PC-3 (cell line): ENCODE data around the gene ACAP2. TPM values are rescaled to one million over a fixed set of nuclear protein-coding genes. Genes with fewer than 3 reads are reported as not detected.

Source experiments
- ATAC-seq: fragments of 200-7000 bp; cut with Tn5 transposase; 2 replicates; pipeline ENCODE4 v1.9.1; 2020; ENCODE audit warnings: mild to moderate bottlenecking, moderate library complexity
- BruUV-seq: library from RNA; stranded (reverse); fragments of 400-500 nt; replicated peaks from 2 replicates; lab custom pipeline; 2021; lab: Mats Ljungman, UMichigan
- CTCF ChIA-PET: fragments of 300-600 bp; sonication (Branson Sonifier 250); formaldehyde crosslinking; loops from one replicate; lab custom pipeline; 2022; ENCODE audit warnings: antibody characterized with exemption; lab: Charles Lee
- POLR2A ChIA-PET: fragments of 300-600 bp; sonication (Branson Sonifier 250); formaldehyde crosslinking; loops from one replicate; lab custom pipeline; 2022; ENCODE audit warnings: antibody characterized with exemption; ENCODE audit not compliant: unreplicated experiment; lab: Charles Lee
- DNase-seq: peaks from one replicate; pipeline ENCODE4 v3.0.0-alpha.2; 2015
- H2AFZ ChIP-seq: fragments of 300-600 bp; sonication (generic); 2 replicates; pipeline ENCODE4 v1.6.0; 2016; ENCODE audit warnings: antibody characterized with exemption, low read length
- H3F3A ChIP-seq: fragments of 300-600 bp; sonication (generic); one replicate; pipeline ENCODE4 v1.6.0; 2017; ENCODE audit warnings: antibody characterized with exemption, low read length, control low read depth, mild to moderate bottlenecking; ENCODE audit not compliant: unreplicated experiment
- H3K27ac ChIP-seq: fragments of 300-600 bp; sonication (generic); 2 replicates; pipeline ENCODE4 v1.5.1; 2016; ENCODE audit warnings: mild to moderate bottlenecking, low read length
- H3K27me3 ChIP-seq: fragments of 300-600 bp; sonication (generic); 2 replicates; pipeline ENCODE4 v1.6.1; 2016; ENCODE audit warnings: low read length, mixed read lengths
- H3K36me3 ChIP-seq: fragments of 300-600 bp; sonication (generic); 2 replicates; pipeline ENCODE4 v1.6.1; 2016; ENCODE audit warnings: low read depth, mixed run types, low read length, mixed read lengths
- H3K4me1 ChIP-seq: fragments of 300-600 bp; sonication (generic); 2 replicates; pipeline ENCODE4 v1.5.1; 2016; ENCODE audit warnings: low read length; ENCODE audit not compliant: insufficient read depth
- H3K4me2 ChIP-seq: fragments of 300-600 bp; sonication (generic); 2 replicates; pipeline ENCODE4 v1.6.0; 2016; ENCODE audit warnings: low read length
- H3K4me3 ChIP-seq: fragments of 300-600 bp; sonication (generic); 2 replicates; pipeline ENCODE4 v1.5.1; 2016; ENCODE audit warnings: mild to moderate bottlenecking, low read length, mixed read lengths
- H3K79me2 ChIP-seq: fragments of 300-600 bp; sonication (generic); 2 replicates; pipeline ENCODE4 v1.6.1; 2017; ENCODE audit warnings: low read length, mixed read lengths
- H3K9ac ChIP-seq: fragments of 300-600 bp; sonication (generic); 2 replicates; pipeline ENCODE4 v1.6.0; 2016; ENCODE audit warnings: mild to moderate bottlenecking, low read length
- H3K9me2 ChIP-seq: fragments of 300-600 bp; sonication (generic); replicated peaks from 2 replicates; pipeline ENCODE4 v1.6.1; 2016; ENCODE audit warnings: mixed run types, low read length, mixed read lengths
- H3K9me3 ChIP-seq: fragments of 300-600 bp; sonication (generic); 2 replicates; pipeline ENCODE4 v1.6.1; 2016; ENCODE audit warnings: low read length, mixed read lengths
- H4K20me1 ChIP-seq: fragments of 300-600 bp; sonication (generic); 2 replicates; pipeline ENCODE4 v1.6.1; 2016; ENCODE audit warnings: low read length, mixed read lengths
- EZH2 ChIP-seq: fragments of 300-600 bp; sonication (generic); IDR thresholded peaks from one replicate; pipeline ENCODE4 v1.6.1; 2017; ENCODE audit warnings: antibody characterized with exemption, mild to moderate bottlenecking, low read length; ENCODE audit not compliant: unreplicated experiment
- EZH2phosphoT487 ChIP-seq: fragments of 300-600 bp; sonication (generic); IDR thresholded peaks from 2 replicates; pipeline ENCODE4 v1.6.1; 2018; ENCODE audit warnings: mild to moderate bottlenecking, antibody characterized with exemption, low read length, borderline replicate concordance
- intact Hi-C: fragments of 100-400 bp; cut with micrococcal nuclease; formaldehyde crosslinking; loops from 2 replicates; pipeline ENCODE4 v1.9.0; 2023
- total RNA-seq: library from RNA; depleted of rRNA; stranded (reverse); fragments of >200 nt; gene quantifications from 2 replicates; pipeline ENCODE4 v1.2.3, GENCODE V29; 2014
- TF ChIP-seq, protein P1 (sequence below): fragments of 300-600 bp; sonication (generic); conservative IDR thresholded peaks from 2 replicates; pipeline ENCODE4 v1.5.1; 2017; ENCODE audit warnings: antibody characterized with exemption, low read depth, mild to moderate bottlenecking, low read length

The ACAP2 gene
- total RNA-seq, 1 experiment from 2014 or later = 33.5 TPM

DNA sequence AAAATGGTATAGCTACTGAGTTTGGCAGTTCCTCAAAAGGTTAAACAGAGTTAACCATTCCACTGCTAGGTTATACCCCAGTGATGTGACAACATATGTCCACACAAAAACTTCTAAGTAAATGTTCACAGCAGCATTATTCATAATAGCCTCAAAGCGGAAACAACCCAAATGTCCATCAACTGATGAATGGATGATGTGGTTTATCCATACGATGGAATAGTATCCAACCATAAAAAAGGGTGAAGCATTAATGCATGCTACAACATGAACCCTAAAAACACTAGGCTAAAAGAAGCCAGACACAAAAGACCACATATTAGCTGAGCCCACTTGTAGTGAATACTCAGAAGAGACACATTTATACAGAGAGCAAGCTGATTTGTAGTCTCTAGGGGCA, 180.9 kb downstream of the ACAP2 start:
- CTCF ChIA-PET = no interaction called here
- H3K4me1 ChIP-seq = peaks cover 16% of the 10 kb centered on the region
- no peaks in the 10 kb centered on the region for H4K20me1 ChIP-seq
- BruUV-seq = no TSS peak
- POLR2A ChIA-PET = no interaction called here
- intact Hi-C loops = loop anchor here (2.0 to 5.0 kb wide), 5 partner anchors 143 to 390 kb away; no protein-coding TSS in a partner anchor
- H3K9me2 ChIP-seq = no peaks in the 10 kb centered on the region
- no peak for TF ChIP-seq EZH2phosphoT487
- TF ChIP-seq EZH2 = no peak
- TF ChIP-seq, protein P1, sequence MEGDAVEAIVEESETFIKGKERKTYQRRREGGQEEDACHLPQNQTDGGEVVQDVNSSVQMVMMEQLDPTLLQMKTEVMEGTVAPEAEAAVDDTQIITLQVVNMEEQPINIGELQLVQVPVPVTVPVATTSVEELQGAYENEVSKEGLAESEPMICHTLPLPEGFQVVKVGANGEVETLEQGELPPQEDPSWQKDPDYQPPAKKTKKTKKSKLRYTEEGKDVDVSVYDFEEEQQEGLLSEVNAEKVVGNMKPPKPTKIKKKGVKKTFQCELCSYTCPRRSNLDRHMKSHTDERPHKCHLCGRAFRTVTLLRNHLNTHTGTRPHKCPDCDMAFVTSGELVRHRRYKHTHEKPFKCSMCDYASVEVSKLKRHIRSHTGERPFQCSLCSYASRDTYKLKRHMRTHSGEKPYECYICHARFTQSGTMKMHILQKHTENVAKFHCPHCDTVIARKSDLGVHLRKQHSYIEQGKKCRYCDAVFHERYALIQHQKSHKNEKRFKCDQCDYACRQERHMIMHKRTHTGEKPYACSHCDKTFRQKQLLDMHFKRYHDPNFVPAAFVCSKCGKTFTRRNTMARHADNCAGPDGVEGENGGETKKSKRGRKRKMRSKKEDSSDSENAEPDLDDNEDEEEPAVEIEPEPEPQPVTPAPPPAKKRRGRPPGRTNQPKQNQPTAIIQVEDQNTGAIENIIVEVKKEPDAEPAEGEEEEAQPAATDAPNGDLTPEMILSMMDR = no peak
- H3K27ac ChIP-seq = no peak overlapping the region
- H3K4me2 ChIP-seq = no peak overlapping the region
- H3K9ac ChIP-seq = no peak overlapping the region
- no peak overlapping the region for H3K4me3 ChIP-seq
- peaks cover 78% of the 10 kb centered on the region for H3K79me2 ChIP-seq
- no peaks in the 10 kb centered on the region for H3K9me3 ChIP-seq
- H2AFZ ChIP-seq = no peak overlapping the region
- DNase-seq (no peak), ATAC-seq (no peak)
- peaks cover 11% of the 10 kb centered on the region; the same call in 1 of the 2 replicates for H3K36me3 ChIP-seq
- H3F3A ChIP-seq = no peaks in the 10 kb centered on the region
- no peaks in the 10 kb centered on the region for H3K27me3 ChIP-seq

DNA sequence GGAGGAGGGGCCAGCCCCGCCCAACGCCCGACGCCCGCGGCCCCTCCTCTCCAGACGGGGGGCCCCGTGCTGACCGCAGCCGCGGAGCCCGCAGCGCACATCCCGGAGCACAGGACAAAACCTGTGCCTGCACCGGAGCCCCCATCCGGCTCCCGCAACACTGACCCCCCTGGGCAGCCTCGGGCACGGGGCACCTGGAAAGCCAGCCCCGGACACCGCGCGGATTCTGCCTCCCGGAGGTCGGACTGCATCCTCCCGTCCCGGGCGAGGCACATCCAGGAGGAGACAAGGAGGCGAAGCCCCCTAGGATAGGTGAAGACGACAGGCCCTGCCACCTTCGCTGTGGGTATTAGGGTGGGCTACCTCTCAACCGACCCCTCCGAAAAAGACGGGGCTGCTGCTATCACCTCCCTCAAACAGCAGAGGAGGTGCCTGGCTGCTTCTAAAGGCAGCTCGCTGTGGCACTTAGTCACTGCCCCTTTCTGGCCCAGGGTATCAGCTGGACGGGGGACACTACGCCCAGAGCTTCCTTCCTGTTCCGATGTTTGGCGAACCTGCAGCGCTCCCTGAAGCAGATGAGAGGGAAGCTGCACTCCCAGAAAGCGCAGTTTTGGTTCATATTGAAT, 182.4 kb downstream of the ACAP2 start:
- TSS peak; percentile 50 for BruUV-seq
- DNase-seq (peak; percentile 43), ATAC-seq (peak; percentile 54)
- POLR2A ChIA-PET = interaction anchor here (0.7 kb wide), 1 partner anchor 578 kb away, joined by 3 read pairs; no protein-coding TSS in a partner anchor
- H3K4me2 ChIP-seq = peak overlapping the region; percentile 99
- intact Hi-C loops = loop anchor here (1.0 to 5.0 kb wide), 6 partner anchors 142 to 578 kb away; no protein-coding TSS in a partner anchor
- H3K4me3 ChIP-seq = peak overlapping the region; percentile 92
- peaks cover 66% of the 10 kb centered on the region for H3K79me2 ChIP-seq
- no peak for TF ChIP-seq EZH2
- TF ChIP-seq, protein P1 = no peak; the same call in 1 of the 2 replicates
- no peak for TF ChIP-seq EZH2phosphoT487
- H3K27ac ChIP-seq = no peak overlapping the region
- no peaks in the 10 kb centered on the region for H3K27me3 ChIP-seq
- no peaks in the 10 kb centered on the region for H3K9me2 ChIP-seq
- peak overlapping the region; percentile 68 for H3K9ac ChIP-seq
- CTCF ChIA-PET = interaction anchor here (0.5 to 1.3 kb wide), 4 partner anchors 11 to 589 kb away, joined by 3 to 10 read pairs (median 7); partner anchors contain the start of genes LSG1 and XXYLT1
- H3K9me3 ChIP-seq = no peaks in the 10 kb centered on the region
- peaks cover 16% of the 10 kb centered on the region for H3K4me1 ChIP-seq
- H3K36me3 ChIP-seq = no peaks in the 10 kb centered on the region
- H3F3A ChIP-seq = no peaks in the 10 kb centered on the region
- no peaks in the 10 kb centered on the region for H4K20me1 ChIP-seq
- peak overlapping the region; percentile 83 for H2AFZ ChIP-seq
